Kidney epithelial cell (primary cell): ENCODE data around the gene ENOX2. TPM values are rescaled to one million over a fixed set of nuclear protein-coding genes. Genes with fewer than 3 reads are reported as not detected.

Experiments used
- DNase-seq: peaks from one replicate; pipeline ENCODE4 v3.0.0-alpha.2; 2010; ENCODE audit warnings: low read depth
- H3K27me3 ChIP-seq: 2 replicates; pipeline ENCODE4 v1.6.0; 2011; ENCODE audit warnings: low read length; ENCODE audit not compliant: control insufficient read depth, insufficient read depth
- H3K36me3 ChIP-seq: 2 replicates; pipeline ENCODE4 v1.5.1; 2011; ENCODE audit warnings: low read length; ENCODE audit not compliant: control insufficient read depth, insufficient read depth
- H3K4me3 ChIP-seq: 2 replicates; pipeline ENCODE4 v1.5.1; 2011; ENCODE audit warnings: low read depth, mild to moderate bottlenecking, control low read depth, low read length
- total RNA-seq: library from RNA; depleted of rRNA; stranded (reverse); fragments of >200 nt; gene quantifications from 2 replicates; pipeline ENCODE4 v1.2.3, GENCODE V29; 2015
- TF ChIP-seq, protein P1 (sequence below): IDR thresholded peaks from 2 replicates; pipeline ENCODE4 v1.5.1; 2011; ENCODE audit warnings: mild to moderate bottlenecking, moderate library complexity, low read length, control low read depth, inconsistent platforms; ENCODE audit not compliant: insufficient read depth, poor library complexity, severe bottlenecking

The ENOX2 gene
- total RNA-seq, 1 donor from 2014 or later = 15.1 TPM

DNA sequence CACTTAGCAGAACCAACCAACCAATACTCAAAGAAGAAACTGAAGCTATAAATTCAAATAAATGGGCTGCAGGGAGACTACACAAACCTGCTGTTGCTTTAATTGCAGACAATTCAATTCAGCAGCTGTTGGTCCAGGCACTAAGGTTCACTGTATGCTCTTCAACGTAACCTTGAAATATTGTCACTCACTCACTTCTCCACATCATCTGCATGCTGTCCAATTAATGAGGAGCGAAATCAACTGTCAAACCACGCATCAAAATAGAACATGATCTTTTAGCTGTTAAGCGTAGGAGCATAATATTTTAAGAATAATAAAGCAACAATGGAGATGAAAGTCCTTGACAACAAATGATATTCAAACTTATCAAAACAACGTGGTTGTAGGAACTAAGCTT, 17.0 kb downstream of the ENOX2 start:
- no peak overlapping the region for H3K4me3 ChIP-seq
- no peak for DNase-seq
- H3K27me3 ChIP-seq = no peaks in the 10 kb centered on the region
- TF ChIP-seq, protein P1, sequence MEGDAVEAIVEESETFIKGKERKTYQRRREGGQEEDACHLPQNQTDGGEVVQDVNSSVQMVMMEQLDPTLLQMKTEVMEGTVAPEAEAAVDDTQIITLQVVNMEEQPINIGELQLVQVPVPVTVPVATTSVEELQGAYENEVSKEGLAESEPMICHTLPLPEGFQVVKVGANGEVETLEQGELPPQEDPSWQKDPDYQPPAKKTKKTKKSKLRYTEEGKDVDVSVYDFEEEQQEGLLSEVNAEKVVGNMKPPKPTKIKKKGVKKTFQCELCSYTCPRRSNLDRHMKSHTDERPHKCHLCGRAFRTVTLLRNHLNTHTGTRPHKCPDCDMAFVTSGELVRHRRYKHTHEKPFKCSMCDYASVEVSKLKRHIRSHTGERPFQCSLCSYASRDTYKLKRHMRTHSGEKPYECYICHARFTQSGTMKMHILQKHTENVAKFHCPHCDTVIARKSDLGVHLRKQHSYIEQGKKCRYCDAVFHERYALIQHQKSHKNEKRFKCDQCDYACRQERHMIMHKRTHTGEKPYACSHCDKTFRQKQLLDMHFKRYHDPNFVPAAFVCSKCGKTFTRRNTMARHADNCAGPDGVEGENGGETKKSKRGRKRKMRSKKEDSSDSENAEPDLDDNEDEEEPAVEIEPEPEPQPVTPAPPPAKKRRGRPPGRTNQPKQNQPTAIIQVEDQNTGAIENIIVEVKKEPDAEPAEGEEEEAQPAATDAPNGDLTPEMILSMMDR = no peak
- H3K36me3 ChIP-seq = no peaks in the 10 kb centered on the region

DNA sequence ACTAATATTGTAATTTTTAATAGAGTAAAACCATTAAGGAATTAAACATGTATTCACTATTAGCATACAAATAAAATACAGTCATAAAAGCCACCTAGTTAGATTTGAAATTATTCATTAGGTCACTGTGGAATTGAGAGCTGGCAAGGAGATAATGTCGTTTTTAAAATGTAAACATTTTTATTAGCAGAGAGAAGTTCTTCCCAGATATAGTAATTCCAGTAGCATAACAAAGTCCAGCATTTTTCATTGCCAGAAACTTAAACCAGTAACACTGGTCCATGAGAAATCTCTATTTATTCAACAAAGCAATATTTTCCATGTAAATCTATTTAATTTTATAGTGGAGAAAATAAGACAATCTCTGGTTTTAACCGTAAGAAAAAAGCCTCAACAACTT, 17.5 kb downstream of the ENOX2 start:
- no peaks in the 10 kb centered on the region for H3K27me3 ChIP-seq
- H3K4me3 ChIP-seq = no peak overlapping the region
- TF ChIP-seq, protein P1 = no peak
- no peak for DNase-seq
- H3K36me3 ChIP-seq = no peaks in the 10 kb centered on the region

DNA sequence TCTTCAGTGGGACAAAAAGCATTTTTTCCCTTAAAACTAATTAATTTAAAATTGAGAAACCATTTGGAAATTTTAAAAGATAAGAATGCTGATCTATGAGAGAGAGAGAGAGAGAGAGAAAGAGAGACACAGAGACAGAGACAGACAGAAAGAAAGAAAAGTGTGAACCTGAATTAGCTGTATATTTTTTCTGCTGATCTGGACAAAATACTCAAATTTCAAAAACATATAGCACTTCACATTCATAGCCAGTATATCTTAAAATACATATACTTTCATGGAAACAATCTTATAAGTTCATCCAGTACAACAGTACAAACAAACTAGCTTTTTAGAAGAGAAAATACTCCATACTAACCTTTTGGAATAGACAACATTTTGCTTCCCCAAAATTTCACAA, 18.4 kb downstream of the ENOX2 start:
- Histone ChIP-seq H3K4me3 (no peak overlapping the region), H3K27me3 (no peaks in the 10 kb centered on the region), H3K36me3 (no peaks in the 10 kb centered on the region)
- TF ChIP-seq, protein P1 = no peak
- no peak for DNase-seq

DNA sequence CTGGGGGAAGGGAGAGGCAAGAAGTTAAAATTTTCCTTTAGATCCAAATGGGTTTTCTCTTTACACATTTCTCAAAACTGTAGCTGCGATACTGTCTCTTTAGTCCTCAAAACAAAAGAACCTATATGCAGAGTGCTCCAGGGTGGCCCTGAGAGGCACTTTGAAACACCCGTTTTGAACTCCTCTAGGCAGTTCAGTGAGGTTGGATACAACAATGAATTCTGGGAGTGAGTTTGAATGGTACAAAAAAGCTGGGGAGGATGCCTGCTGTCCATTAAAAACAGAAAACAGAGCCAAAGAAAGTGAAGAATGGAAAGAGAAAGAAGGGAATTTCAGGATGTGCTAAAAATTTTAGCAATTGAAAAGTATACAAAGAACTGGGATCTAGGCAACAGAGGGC, 23.1 kb downstream of the ENOX2 start:
- TF ChIP-seq, protein P1 = no peak
- Histone ChIP-seq H3K27me3 (no peaks in the 10 kb centered on the region), H3K4me3 (no peak overlapping the region), H3K36me3 (no peaks in the 10 kb centered on the region)
- DNase-seq = no peak

DNA sequence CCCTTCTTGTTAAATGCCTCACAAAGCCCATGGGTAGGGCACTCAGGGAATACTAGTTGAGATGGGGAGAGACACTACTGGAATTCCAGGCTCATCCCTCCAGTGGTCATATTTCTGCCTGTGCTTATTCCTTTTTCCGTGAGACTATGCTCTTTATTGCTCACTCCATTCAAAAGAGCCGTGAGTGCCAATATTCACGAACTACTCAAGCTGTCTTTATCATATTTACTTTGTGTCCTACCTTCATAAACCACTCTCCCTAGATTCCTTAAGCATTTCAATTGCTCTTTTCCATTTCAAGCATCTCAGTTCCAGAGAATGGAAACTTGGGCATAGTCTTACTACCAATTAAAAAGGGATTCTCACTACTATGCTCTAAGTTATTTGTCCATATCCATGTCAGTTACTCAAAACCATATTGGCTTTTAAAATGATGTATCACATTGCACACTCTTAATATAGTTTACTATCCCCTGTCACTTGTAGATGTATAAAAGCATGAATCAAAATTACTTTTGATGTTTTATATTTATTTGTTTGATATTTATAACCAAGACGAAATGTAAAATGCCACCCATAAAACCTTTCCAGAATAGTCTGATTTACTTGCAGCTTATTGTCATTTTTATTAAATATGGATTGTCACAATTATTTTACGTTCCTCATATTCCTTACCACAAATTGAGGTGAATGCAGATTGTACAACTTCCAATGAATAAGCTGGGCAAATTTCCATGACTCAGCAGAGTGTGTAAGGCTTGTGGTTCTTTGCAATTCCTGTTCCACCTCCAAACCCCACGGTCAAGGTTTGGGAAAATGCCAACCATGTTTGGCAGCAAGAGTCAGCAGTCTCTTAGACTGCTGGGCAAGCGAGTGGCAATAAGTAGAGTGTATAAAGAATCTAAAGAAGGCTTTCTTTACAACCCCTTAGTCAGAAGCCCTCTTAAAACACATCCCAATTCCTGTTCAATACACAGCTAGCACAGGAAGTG, 24.4 kb downstream of the ENOX2 start:
- Histone ChIP-seq H3K36me3 (no peaks in the 10 kb centered on the region), H3K27me3 (no peaks in the 10 kb centered on the region), H3K4me3 (no peak overlapping the region)
- TF ChIP-seq, protein P1 = no peak
- peak; percentile 73 for DNase-seq
